Measurements from ENCODE around the gene FBXO34.

The FBXO34 gene

GRCh38 chr14:55271572-55272298 lies 514 bp downstream of the FBXO34 start:
- peak; percentile 28 to 47 for DNase-seq (ENCODE audit: low read depth in 2 of 2)

GRCh38 chr14:55272387-55272786 lies 1.2 kb downstream of the FBXO34 start:
- no peak for DNase-seq (ENCODE audit: low read depth in 2 of 2)

- DNase-seq (ENCODE audit: low read depth in 2 of 2): no peak
Observed at GRCh38 chr14:55272922-55273321, 1.7 kb downstream of the FBXO34 start.

GRCh38 chr14:55274146-55274545 lies 2.9 kb downstream of the FBXO34 start:
- no peak for DNase-seq (ENCODE audit: low read depth in 2 of 2)

GRCh38 chr14:55274751-55275150 lies 3.5 kb downstream of the FBXO34 start:
- no peak for DNase-seq (ENCODE audit: low read depth in 2 of 2)

- DNase-seq (ENCODE audit: low read depth in 2 of 2): no peak
Observed at GRCh38 chr14:55276736-55277135, 5.5 kb downstream of the FBXO34 start.

GRCh38 chr14:55277972-55278740 lies 6.9 kb downstream of the FBXO34 start:
- DNase-seq (ENCODE audit: low read depth in 2 of 2): no peak

- DNase-seq (ENCODE audit: low read depth in 2 of 2): no peak
Observed at GRCh38 chr14:55279384-55279783, 8.2 kb downstream of the FBXO34 start.

GRCh38 chr14:55281316-55281839 lies 10.2 kb downstream of the FBXO34 start:
- DNase-seq (ENCODE audit: low read depth in 2 of 2): no peak

- no peak for DNase-seq (ENCODE audit: low read depth in 2 of 2)
Observed at GRCh38 chr14:55285048-55285652, 13.9 kb downstream of the FBXO34 start.

GRCh38 chr14:55288439-55288838 lies 17.2 kb downstream of the FBXO34 start:
- no peak for DNase-seq (ENCODE audit: low read depth in 2 of 2)

GRCh38 chr14:55291480-55292081 lies 20.4 kb downstream of the FBXO34 start:
- DNase-seq (ENCODE audit: low read depth in 2 of 2): no peak

GRCh38 chr14:55294603-55295002 lies 23.4 kb downstream of the FBXO34 start:
- no peak for DNase-seq (ENCODE audit: low read depth in 2 of 2)

- no peak for DNase-seq (ENCODE audit: low read depth in 2 of 2)
Observed at GRCh38 chr14:55297611-55298499, 26.6 kb downstream of the FBXO34 start.

- no peak for DNase-seq (ENCODE audit: low read depth in 2 of 2)
Observed at GRCh38 chr14:55298500-55298822, 27.2 kb downstream of the FBXO34 start.

- no peak for DNase-seq (ENCODE audit: low read depth in 2 of 2)
Observed at GRCh38 chr14:55301437-55302121, 30.4 kb downstream of the FBXO34 start.

GRCh38 chr14:55302367-55303124 lies 31.3 kb downstream of the FBXO34 start:
- no peak for DNase-seq (ENCODE audit: low read depth in 2 of 2)

- no peak for DNase-seq (ENCODE audit: low read depth in 2 of 2)
Observed at GRCh38 chr14:55303125-55303499, 31.9 kb downstream of the FBXO34 start.

GRCh38 chr14:55303691-55304145 lies 32.5 kb downstream of the FBXO34 start:
- no peak for DNase-seq (ENCODE audit: low read depth in 2 of 2)

Measured in stimulated activated CD4-positive, alpha-beta T cell treated with anti-CD3 and anti-CD28 coated beads, Interleukin-12 subunit alpha, Interleukin-12 subunit beta, amount 100 ng/mL, for 24 hours (primary cell).